Ammon's horn (tissue), 1 donor: Measurements from ENCODE around the gene DYNLT3.

ENCODE experiments used
- DNase-seq: peaks from one replicate; pipeline ENCODE4 v3.0.0-alpha.2; 2016; ENCODE audit warnings: low spot score

The DYNLT3 gene

GRCh38 chrX:37840931-37841330, 6.4 kb downstream of the DYNLT3 start:
- DNase-seq = no peak

- DNase-seq = peak; percentile 18
Measured at GRCh38 chrX:37834937-37835336, 12.4 kb downstream of the DYNLT3 start.

GRCh38 chrX:37830371-37830770, 17.0 kb downstream of the DYNLT3 start:
- DNase-seq = no peak

- no peak for DNase-seq
Measured at GRCh38 chrX:37829721-37830120, 17.6 kb downstream of the DYNLT3 start.

GRCh38 chrX:37825215-37825842, 22.0 kb downstream of the DYNLT3 start:
- DNase-seq = peak; percentile 58

GRCh38 chrX:37824491-37825214, 22.7 kb downstream of the DYNLT3 start:
- no peak for DNase-seq

- DNase-seq = no peak
Measured at GRCh38 chrX:37820646-37821045, 26.7 kb downstream of the DYNLT3 start.

- no peak for DNase-seq
Measured at GRCh38 chrX:37818031-37818430, 29.3 kb downstream of the DYNLT3 start.

GRCh38 chrX:37817579-37817978, 29.8 kb downstream of the DYNLT3 start:
- DNase-seq = no peak

- DNase-seq = no peak
Measured at GRCh38 chrX:37817176-37817575, 30.2 kb downstream of the DYNLT3 start.

- no peak for DNase-seq
Measured at GRCh38 chrX:37816766-37817165, 30.6 kb downstream of the DYNLT3 start.

- DNase-seq = no peak
Measured at GRCh38 chrX:37815366-37815765, 32.0 kb downstream of the DYNLT3 start.

- DNase-seq = no peak
Measured at GRCh38 chrX:37813570-37813969, 33.8 kb downstream of the DYNLT3 start.

- DNase-seq = no peak
Measured at GRCh38 chrX:37812110-37812509, 35.3 kb downstream of the DYNLT3 start.

GRCh38 chrX:37809970-37810369, 37.4 kb downstream of the DYNLT3 start:
- DNase-seq = no peak

GRCh38 chrX:37803057-37803456, 44.3 kb downstream of the DYNLT3 start:
- no peak for DNase-seq

- no peak for DNase-seq
Measured at GRCh38 chrX:37802028-37802427, 45.3 kb downstream of the DYNLT3 start.

- no peak for DNase-seq
Measured at GRCh38 chrX:37800717-37801116, 46.7 kb downstream of the DYNLT3 start.

- no peak for DNase-seq
Measured at GRCh38 chrX:37799936-37800335, 47.4 kb downstream of the DYNLT3 start.

- peak; percentile 41 for DNase-seq
Measured at GRCh38 chrX:37796805-37797204, 50.6 kb downstream of the DYNLT3 start.

- DNase-seq = no peak
Measured at GRCh38 chrX:37796310-37796709, 51.1 kb downstream of the DYNLT3 start.
